GM18870 (cell line): Measurements from ENCODE around the gene LIMS2.
A peak's percentile ranks its signal among the peaks of the same experiment; 100 is the strongest.

Experiments
- ATAC-seq: cut with Tn5 transposase; IDR thresholded peaks from one replicate; pipeline ENCODE4 v1.9.1; 2021; ENCODE audit warnings: moderate library complexity; ENCODE audit not compliant: unreplicated experiment

The LIMS2 gene

DNA sequence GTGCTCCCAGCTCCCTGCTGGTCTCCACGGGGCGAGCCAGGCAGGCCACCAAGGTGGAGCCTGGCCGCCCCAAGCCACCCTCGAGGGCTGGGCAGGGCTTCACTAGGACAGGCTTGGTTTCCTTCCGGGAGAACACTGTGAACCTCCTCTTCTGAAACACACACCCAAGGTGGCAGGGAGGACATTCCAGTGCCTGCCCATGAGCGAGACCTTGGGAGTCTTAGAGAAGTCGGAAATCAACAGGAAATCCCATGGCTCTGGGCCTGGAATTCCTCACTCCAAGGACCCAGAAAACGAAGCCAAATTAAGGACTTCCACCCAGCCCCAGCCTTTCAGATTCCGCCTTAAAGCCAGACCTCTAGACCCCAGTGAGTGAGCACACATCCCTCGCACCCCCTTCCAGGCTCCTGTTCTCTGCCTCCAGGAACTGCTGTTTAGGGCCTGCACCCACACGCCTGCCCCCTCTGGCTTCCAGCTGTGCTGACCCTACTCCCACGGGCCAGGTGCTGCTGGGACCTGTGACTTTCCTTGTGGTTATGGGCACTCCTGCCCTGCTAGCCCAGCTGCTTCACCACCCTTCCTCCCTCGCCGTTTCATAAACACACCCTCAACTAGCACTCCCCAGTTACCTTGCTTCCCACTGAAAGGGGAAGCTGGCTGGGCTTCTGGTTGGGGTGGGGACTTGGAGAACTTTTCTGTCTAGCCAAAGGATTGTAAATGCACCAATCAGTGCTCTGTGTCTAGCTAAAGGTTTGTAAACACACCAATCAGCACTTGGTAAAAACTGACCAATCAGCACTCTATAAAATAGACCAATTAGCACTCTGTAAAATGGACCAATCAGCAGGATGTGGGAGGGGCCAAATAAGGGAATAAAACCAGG, 15.7 kb downstream of the LIMS2 start:
- ATAC-seq, result no peak

DNA sequence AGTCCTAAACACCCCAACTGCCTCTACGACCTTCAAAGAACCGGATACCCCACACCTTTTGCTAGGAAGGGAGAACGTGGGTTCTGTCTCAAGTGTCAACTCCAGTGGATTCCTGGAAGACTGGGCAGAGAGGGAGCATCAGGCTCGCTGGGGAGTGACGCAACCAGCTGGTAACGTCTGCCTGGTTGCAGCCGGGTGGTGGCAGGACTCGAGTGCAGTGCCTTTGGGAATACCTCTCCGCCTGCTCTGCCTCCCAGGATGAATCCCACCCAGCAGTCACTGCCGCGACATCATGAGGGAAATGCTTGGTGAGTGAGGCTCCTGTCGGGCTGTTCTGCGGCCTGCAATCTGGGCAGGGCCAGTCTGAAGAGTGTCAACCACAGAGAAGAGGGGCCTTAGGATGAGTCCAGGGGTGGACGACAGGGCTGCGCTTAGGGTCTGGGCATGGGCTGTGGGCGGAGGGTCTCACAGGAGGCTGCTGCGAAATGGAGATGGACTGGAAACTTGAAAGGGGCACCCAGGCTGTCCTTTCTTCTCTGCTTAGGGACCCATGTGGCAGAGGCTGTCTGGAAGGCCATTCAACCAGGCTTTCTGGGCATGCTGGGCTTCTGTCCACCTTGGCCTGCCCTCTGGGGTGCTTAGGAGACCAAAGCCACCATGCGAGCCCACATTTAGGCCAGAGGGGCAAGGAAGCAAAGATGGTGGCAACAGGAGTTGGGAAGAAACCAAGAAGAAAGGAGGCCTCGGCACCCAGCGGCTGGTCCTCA, 16.5 kb downstream of the LIMS2 start:
- no peak for ATAC-seq

DNA sequence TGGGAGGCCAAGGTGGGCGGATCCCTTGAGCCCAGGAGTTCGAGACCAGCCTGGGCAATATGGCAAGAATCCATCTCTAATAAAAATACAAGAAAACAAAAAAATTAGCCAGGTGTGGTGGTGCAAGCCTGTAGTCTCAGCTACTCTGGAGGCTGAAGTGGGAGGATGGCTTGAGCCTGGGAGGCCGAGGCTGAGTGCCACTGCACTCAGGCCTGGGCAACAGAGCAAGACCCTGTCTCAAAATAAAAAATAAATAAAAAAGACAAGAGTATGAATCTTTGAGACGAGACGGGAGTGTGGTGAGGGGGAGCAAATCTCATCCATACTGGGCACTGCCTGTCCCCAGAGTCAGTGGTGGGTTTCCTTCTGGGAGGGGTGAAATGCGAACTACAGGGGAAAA, 17.2 kb downstream of the LIMS2 start:
- ATAC-seq, result no peak

DNA sequence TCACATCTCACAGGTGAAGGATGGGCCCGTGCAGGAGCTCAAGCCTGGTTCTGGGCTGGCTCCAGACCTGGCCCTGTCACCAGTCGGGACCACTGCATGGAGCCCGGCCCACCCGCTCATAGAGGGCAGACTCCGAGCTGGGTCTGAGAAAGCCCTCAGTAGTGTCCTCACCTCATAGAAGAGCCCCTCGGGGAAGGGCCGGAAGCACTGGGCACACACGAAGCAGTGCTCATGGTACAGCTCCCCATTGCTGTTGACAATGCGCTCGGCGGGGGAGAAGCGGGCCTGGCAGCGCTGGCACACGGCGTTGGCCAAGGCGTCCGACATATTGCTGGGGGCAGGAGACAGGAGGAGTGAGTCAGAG, 18.1 kb downstream of the LIMS2 start:
- no peak for ATAC-seq

DNA sequence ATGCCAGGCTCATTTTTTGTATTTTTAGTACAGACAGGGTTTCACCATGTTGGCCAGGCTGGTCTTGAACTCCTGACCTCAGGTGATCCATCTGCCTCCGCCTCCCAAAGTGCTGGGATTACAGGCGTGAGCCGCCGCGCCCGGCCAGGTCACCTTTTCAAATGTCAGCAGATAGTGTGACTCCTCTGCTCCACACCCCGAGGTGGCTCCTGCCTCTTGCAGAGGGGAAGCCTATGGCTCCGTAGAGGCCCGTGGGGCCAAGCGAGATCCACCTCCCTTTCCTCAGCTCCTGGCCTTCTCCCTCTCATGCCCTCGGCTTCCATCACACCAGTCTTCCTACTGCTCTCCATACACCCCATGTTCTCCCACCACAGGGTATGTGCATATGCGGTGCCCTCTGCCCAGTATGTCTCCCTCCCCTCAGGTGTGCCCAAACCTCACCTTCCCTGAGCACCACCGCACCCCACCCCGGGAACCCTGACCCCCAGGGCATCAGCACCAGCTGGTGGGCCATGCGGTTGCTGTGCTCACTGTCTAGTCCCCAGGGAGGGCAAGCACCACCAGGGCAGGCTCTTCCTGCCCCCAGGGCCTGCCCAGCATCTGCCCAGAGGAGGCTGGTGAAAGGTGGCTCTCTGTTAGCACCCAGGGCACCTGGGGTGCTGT, 18.6 kb downstream of the LIMS2 start:
- ATAC-seq, result no peak

DNA sequence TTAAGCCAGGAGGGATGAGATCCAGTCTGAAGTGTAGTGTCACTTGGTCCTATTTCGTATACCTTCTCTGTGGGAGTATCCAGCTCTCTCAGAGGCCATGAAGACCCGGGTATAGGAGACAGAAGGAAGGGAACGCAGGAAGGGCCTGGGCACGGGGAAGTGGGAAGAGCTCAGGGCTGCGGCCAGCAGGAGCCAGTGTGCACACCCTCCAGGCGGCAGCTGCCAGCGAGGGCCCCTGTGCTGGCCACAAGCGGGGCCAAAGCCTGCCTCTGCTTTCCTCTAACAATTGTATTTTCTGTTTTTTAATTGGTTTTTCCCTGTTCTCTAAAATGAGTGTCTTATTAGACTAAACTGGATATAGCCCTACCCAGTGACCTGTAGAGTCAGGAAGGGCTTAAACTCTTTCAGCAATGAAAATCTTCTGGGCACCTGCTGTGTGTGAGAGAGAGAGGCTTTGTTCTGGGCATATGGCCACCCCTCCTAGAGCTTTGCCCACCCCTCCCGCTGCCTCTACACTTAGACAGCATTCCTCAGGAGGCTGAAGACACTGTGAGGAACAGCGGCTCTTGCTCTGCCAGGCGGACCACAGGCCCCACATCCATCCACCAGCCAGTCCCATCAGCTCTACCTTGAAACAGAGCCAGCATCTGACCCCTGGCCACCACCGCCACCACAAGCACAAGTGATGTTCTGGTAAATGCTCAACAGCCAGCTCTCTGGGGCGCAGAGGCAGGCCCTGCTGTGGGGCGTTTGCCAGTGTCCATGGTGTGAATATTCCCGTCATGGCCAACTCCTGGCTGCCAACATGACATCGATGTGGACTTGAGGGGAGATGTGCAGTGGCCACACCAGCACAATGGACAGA, 19.9 kb downstream of the LIMS2 start:
- ATAC-seq, result no peak

DNA sequence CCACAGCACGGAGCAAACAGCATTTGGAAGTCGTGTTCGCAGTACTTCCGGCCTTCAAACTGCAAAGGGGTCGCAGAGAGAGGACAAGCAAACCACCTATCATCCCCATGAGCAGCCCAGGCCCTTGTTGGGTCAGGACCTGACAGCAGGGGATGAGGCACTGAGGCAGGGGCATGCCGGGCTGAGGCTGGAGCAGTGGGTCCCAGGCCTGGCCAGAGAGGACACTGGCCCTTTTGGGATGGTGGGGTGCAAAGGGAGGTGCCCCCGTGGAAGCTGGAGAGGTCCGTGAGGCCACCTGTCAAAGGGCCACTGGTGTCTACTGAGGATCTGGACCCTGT, 20.5 kb downstream of the LIMS2 start:
- ATAC-seq, result no peak

DNA sequence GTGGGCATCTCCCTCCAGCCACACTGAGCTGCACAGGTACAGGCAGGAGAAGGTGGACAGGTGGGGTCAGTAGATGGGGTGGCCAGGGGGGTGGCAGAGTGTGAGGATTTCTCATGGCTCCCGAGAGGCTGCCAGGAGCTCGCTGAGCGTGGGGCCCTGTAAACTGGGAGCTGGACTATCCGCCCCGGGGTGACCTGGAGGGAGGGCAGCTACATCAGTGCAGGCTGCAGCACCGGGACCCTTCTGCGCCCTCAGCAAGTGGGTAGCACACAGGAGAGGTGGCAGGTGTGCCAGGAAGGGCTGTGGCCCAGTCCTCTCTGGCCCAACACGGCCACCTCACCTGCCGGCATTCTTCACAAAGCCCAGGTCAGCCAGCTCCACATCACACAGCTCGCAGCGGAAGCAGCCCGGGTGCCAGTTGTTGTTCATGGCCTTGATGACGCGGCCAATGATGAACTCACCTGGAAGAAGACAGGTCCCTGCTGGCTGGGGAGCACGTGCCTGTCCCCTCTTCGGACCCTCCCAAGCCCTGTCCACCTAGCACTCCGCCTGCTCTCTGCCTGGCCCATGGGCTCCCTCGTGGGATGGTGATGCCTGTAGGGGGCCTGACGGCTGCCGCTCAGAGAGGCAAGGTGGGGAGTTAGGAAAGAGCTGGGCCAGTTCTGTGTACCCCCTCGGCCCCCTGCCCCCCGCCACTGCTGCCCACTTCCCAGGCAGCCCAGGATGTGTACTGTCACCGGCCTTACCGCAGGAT, 21.1 kb downstream of the LIMS2 start:
- no peak for ATAC-seq

DNA sequence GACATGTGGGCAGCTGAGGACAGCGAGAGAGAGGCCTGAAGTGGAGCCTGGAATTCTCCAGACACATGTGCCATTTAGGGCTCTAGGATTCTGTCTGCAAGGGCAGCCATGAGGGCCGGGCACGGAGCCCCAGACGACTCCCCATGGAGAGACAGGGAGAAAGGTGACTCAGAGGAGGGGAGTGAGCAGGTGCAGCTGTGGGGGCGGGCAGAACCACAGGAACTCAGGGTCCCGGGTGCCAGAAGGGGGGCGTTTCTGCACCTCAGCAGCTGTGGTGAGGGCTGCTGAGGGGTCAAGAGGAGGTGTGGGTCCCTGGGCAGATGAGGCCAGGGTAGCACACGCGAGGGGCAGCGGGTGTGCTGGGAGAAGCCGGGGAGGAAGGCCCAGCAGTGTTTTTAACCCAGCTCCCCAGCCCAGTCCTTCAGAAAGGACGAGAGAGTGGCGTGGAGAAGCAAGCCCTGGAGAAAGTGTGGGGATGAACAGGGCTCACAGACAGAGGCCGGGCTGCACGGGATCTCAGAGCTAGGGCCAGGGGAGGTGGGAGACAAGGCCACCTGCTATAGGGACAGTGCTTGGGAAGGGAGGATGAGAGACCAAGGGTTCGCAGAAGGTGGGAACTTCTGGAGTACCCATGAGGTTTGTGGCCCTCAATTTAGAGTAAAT, 21.8 kb downstream of the LIMS2 start:
- no peak for ATAC-seq

DNA sequence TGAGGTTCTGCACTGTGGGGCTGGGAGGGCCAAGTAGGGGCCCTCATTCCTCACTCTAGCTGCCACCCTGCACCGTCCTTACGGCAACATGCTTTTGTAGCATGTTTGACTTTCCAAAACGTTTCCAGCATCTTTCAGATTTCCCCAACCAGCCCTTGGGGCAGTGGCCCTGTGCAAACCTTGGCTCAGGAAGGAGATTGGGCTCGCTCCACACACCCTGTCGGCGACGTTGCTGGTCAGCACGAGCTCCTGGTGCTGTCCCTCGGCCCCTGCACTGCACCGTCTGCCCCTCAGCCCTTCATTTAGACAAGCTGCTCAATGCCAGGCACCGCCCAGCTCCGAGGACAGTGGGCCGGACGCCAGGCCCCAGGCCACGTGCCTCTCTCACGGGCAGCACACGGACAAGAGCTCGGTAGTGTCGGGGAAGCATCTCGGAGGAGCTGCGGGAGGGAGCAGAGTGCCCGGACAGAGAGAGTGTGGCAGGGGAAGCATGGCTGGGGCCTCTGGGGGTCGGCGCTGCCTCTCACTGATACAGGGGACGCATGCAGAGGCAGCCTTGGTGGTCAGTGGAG, 22.5 kb downstream of the LIMS2 start:
- no peak for ATAC-seq

DNA sequence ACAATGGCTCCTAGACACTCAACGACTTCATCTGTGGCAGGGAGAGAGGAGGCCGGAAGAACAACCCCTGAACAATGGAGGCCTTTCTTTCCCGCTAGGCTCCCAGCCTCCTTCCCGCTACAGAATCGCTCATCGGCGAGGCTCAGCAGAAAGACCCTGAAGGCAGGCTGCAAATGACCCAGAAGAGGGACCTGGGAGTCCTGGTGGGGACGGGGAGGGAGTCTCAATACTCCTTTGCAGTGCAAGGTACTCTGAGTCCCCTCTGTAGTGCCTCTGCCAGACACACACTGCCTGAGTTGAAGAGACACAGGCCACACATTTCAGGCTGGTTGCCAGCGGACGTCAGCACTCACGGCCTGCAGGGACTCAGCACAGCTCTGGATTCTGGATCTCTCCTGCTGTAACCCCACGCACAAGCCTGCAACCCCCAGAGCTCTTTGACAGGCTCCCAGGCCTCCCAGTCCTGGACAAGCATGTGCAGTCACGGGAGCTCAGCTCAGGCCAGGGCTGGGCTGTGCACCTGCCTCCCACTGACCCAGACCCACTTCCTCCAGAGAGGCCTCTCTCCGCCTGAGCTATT, 23.3 kb downstream of the LIMS2 start:
- no peak for ATAC-seq

DNA sequence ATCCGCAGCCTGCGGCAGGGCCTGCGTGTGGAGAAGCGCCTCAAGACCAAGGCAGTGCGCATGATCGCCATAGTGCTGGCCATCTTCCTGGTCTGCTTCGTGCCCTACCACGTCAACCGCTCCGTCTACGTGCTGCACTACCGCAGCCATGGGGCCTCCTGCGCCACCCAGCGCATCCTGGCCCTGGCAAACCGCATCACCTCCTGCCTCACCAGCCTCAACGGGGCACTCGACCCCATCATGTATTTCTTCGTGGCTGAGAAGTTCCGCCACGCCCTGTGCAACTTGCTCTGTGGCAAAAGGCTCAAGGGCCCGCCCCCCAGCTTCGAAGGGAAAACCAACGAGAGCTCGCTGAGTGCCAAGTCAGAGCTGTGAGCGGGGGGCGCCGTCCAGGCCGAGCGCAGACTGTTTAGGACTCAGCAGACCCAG, 23.9 kb downstream of the LIMS2 start:
- no peak for ATAC-seq

DNA sequence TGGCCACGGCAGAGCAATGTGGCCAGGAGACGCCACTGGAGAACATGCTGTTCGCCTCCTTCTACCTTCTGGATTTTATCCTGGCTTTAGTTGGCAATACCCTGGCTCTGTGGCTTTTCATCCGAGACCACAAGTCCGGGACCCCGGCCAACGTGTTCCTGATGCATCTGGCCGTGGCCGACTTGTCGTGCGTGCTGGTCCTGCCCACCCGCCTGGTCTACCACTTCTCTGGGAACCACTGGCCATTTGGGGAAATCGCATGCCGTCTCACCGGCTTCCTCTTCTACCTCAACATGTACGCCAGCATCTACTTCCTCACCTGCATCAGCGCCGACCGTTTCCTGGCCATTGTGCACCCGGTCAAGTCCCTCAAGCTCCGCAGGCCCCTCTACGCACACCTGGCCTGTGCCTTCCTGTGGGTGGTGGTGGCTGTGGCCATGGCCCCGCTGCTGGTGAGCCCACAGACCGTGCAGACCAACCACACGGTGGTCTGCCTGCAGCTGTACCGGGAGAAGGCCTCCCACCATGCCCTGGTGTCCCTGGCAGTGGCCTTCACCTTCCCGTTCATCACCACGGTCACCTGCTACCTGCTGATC, 24.4 kb downstream of the LIMS2 start:
- ATAC-seq, result no peak

DNA sequence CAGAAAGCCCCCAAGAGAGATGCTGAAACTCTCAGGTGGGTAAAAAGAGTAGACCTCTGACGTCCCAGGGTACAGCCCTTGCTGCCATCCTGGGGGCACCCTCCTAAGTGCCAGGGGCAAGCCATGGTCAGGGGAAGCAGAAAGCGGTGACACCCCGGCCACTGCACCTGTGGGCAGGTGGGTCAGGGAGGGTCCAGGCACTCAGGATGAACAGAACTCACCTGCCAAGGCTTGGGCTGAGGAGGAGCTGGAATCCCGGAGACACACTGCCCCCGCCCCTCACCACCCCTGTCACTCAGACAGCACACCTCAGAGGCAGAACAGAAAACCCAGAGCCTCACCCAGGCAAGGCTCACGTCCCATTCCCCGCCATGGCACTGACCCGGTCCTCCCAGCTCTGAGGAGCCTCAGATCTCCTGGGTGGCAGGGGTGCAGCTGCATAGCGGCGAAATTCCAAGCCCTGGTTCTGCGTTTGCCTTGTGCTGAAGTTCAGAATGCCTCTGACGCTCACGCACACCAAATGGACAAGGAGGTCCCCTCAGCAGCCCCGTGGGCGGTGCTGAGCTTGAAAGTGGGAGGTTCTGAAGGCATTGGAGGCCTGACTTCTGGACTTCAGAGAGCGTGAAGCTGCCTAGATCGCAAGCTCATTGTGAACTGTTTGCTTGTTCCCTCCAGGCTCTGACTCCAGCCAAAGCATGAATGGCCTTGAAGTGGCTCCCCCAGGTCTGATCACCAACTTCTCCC, 25.1 kb downstream of the LIMS2 start:
- peak; percentile 15 for ATAC-seq

DNA sequence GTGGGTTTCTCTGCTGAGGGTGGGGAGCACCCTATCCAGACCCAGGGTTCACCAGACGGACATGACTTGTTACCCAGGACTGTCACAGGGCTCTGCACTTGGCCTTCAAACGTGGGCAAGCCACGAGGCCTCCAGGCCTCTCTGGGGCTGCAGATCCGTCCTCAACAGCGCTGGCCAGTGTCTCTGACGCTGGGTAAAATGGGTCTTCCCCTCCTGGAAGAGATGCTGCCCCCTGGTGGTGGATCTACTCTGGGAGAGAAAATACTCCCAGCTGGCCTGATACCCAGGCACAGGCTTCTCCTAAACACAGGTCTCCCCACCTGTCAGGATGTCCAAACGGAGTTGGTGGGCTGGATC, 25.7 kb downstream of the LIMS2 start:
- peak; percentile 60 for ATAC-seq

DNA sequence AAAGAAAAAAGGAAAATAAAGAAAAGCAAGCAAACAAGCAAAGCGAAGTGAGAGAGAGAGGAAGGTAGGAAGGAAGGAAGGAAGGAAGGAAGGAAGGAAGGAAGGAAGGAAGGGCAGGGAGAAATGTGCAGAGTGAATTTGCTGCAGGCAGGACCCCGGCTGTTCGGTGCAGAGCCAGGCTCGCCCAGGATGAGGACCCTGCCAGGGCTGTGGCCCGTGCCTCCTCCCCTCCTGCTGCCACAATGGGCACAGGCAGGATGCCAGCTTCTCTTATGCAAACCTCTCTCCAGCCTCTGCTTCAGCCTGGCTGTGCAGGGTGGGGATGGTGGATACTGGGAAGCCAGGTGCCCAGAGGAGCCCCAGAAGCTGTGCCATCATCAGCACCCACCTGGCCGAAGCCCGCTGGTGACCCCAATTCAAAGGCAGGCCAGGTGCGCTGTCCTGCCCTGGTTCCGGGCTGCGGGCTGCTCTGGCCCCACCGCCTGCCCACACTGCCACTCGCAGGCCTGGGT, 26.2 kb downstream of the LIMS2 start:
- no peak for ATAC-seq

DNA sequence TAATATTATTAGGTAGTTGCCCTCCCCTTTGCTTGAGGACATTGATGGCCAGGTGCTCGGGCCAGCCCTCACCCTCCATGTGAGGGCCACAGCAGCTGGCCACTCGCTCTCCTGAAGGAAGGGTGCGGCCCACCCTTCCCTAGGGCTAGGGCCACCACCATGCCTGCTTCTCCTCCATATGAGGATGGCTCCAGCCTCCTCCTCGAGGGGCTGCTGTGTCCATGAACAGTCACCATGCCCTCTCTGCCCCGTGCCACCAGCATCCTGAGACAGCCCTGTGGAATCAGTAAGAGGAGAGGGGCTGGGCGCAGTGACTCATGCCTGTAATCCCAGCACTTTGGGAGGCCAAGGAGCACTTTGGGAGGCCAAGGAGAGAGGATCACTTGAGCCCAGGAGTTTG, 27.0 kb downstream of the LIMS2 start:
- ATAC-seq, result no peak
